Sigmoid colon (tissue), 4 donors: Measurements from ENCODE around the gene PLBD1.

ENCODE experiments used
- EP300 ChIP-seq, 4 donors: sonication (generic); formaldehyde crosslinking; IDR thresholded peaks; one replicate each; pipeline ENCODE4 v1.6.1; 2017; ENCODE audit warnings: antibody characterized with exemption in 4 of 4
- TF ChIP-seq, protein P1 (sequence below), 4 experiments: fragments of 450-650 bp in 3 of 4; fragments of 200-600 bp in 1 of 4; IDR thresholded peaks; one replicate each; pipeline ENCODE4 v1.5.1; 2016 to 2019; ENCODE audit warnings: antibody characterized with exemption in 4 of 4, mild to moderate bottlenecking in 3 of 4, moderate library complexity in 2 of 4

DNA sequence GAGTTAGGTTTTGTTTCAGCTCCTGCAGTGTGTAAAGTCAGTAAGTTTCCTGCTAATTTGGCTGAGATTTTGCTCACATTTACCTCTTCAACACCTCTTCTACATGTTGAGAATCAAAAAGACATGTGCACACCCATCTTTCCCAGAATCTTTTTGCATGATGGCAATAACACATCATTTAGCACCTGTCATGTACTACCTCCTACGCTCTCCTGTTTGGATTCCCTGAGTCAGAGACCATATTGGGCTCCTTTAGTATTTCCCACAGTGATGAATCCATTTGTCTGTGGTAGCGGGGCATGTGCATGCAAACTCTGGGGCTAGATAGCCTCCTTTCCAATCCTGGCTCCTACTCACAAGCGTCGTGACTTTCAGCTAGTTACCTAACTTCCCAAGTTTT is 20.1 kb downstream of the PLBD1 start:
- TF ChIP-seq, protein P1, sequence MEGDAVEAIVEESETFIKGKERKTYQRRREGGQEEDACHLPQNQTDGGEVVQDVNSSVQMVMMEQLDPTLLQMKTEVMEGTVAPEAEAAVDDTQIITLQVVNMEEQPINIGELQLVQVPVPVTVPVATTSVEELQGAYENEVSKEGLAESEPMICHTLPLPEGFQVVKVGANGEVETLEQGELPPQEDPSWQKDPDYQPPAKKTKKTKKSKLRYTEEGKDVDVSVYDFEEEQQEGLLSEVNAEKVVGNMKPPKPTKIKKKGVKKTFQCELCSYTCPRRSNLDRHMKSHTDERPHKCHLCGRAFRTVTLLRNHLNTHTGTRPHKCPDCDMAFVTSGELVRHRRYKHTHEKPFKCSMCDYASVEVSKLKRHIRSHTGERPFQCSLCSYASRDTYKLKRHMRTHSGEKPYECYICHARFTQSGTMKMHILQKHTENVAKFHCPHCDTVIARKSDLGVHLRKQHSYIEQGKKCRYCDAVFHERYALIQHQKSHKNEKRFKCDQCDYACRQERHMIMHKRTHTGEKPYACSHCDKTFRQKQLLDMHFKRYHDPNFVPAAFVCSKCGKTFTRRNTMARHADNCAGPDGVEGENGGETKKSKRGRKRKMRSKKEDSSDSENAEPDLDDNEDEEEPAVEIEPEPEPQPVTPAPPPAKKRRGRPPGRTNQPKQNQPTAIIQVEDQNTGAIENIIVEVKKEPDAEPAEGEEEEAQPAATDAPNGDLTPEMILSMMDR (IDR thresholded peaks at IDR 0.05) = no peak
- TF ChIP-seq EP300 (IDR thresholded peaks at IDR 0.05) = no peak
